K562 (cell line): ENCODE results near the gene HHIPL2. TPM values are rescaled to one million over a fixed set of nuclear protein-coding genes. Genes with fewer than 3 reads are reported as not detected.

Experiments
- ARNT ChIP-seq, 2 experiments: fragments of 450-650 bp; IDR thresholded peaks; 2 replicates each; pipeline ENCODE4 v1.6.1; 2016; ENCODE audit warnings: mild to moderate bottlenecking in 1 of 2
- CHAMP1 ChIP-seq: fragments of 450-650 bp; IDR thresholded peaks from 2 replicates; pipeline ENCODE4 v1.6.1; 2016; ENCODE audit warnings: mild to moderate bottlenecking
- COPS2 ChIP-seq: fragments of 450-650 bp; conservative IDR thresholded peaks from 2 replicates; pipeline ENCODE4 v1.6.1; 2016; ENCODE audit warnings: mild to moderate bottlenecking, moderate library complexity
- CSDE1 ChIP-seq, 2 experiments: fragments of 450-650 bp; IDR thresholded peaks; 2 replicates each; pipeline ENCODE4 v1.6.1; 2016; ENCODE audit warnings: mild to moderate bottlenecking in 1 of 2
- DMBX1 ChIP-seq: fragments of 250-450 bp; sonication (Bioruptor Pico); IDR thresholded peaks from 2 replicates; pipeline ENCODE4 v1.8.0; 2022; ENCODE audit warnings: inconsistent platforms, mild to moderate bottlenecking, moderate library complexity, borderline replicate concordance
- EP400 ChIP-seq: fragments of 450-650 bp; IDR thresholded peaks from 2 replicates; pipeline ENCODE4 v1.6.1; 2017; ENCODE audit warnings: antibody characterized with exemption, mild to moderate bottlenecking, moderate library complexity
- ERF ChIP-seq: fragments of 450-650 bp; formaldehyde crosslinking; IDR thresholded peaks from 2 replicates; pipeline ENCODE4 v1.4.0; 2020; ENCODE audit warnings: mild to moderate bottlenecking, mixed read lengths
- ESRRA ChIP-seq: fragments of 450-650 bp; IDR thresholded peaks from 2 replicates; pipeline ENCODE4 v1.6.1; 2014; ENCODE audit warnings: low read depth, mild to moderate bottlenecking, moderate library complexity, borderline replicate concordance
- ETV6 ChIP-seq, 3 experiments: fragments of 150-350 bp in 1 of 3; sonication (generic) in 1 of 3; formaldehyde crosslinking in 1 of 3; IDR thresholded peaks; 2 replicates each; pipeline versions ENCODE4 v1.6.1 to v1.8.0; 2014 to 2022; ENCODE audit warnings: borderline replicate concordance in 2 of 3, low read depth in 2 of 3, antibody characterized with exemption in 1 of 3, low read length in 1 of 3, mild to moderate bottlenecking in 1 of 3, missing genetic modification reagents in 1 of 3
- HNRNPLL ChIP-seq: fragments of 200-400 bp; formaldehyde crosslinking; IDR thresholded peaks from 2 replicates; pipeline ENCODE4 v1.6.1; 2017; ENCODE audit warnings: low read length, low read depth, mild to moderate bottlenecking; ENCODE audit not compliant: poor library complexity, severe bottlenecking
- ILK ChIP-seq: fragments of 450-650 bp; IDR thresholded peaks from 2 replicates; pipeline ENCODE4 v1.6.1; 2016; ENCODE audit warnings: missing genetic modification characterization, low read depth, mild to moderate bottlenecking, missing compliant biosample characterization, moderate library complexity, borderline replicate concordance
- L3MBTL2 ChIP-seq: fragments of 450-650 bp; IDR thresholded peaks from 2 replicates; pipeline ENCODE4 v1.6.1; 2016; ENCODE audit warnings: mild to moderate bottlenecking, moderate library complexity
- MAFF ChIP-seq: IDR thresholded peaks from 2 replicates; pipeline ENCODE4 v1.6.1; 2012; ENCODE audit warnings: low read length, improper control_type of control experiment
- MAFG ChIP-seq: fragments of 450-650 bp; conservative IDR thresholded peaks from 2 replicates; pipeline ENCODE4 v1.6.1; 2016; ENCODE audit warnings: missing genetic modification characterization, missing compliant biosample characterization
- NUFIP1 ChIP-seq: fragments of 450-650 bp; IDR thresholded peaks from 2 replicates; pipeline ENCODE4 v1.6.1; 2018; ENCODE audit not compliant: partially characterized antibody
- POLR2AphosphoS5 ChIP-seq: IDR thresholded peaks from 2 replicates; pipeline ENCODE4 v1.6.1; 2011; ENCODE audit warnings: mild to moderate bottlenecking, low read depth, low read length, moderate library complexity; ENCODE audit not compliant: control insufficient read depth, insufficient read depth
- POLR2H ChIP-seq: IDR thresholded peaks from 2 replicates; pipeline ENCODE4 v1.6.1; 2016; ENCODE audit warnings: missing genetic modification characterization, low read depth, mild to moderate bottlenecking, control low read depth, missing compliant biosample characterization, moderate library complexity
- SIN3A ChIP-seq, 2 experiments: fragments of 150-350 bp in 1 of 2; IDR thresholded peaks; 2 replicates each; pipeline ENCODE4 v1.6.1; 2011 to 2016; ENCODE audit warnings: borderline replicate concordance in 2 of 2, low read depth in 2 of 2, low read length in 2 of 2, mild to moderate bottlenecking in 2 of 2, moderate library complexity in 2 of 2; ENCODE audit not compliant: control insufficient read depth in 1 of 2
- SMAD3 ChIP-seq: fragments of 450-650 bp; formaldehyde crosslinking; conservative IDR thresholded peaks from 2 replicates; pipeline ENCODE4 v1.4.0; 2020; ENCODE audit warnings: mild to moderate bottlenecking
- SRF ChIP-seq, 2 experiments: fragments of 250-450, 450-650 bp in 1 of 2; sonication (Bioruptor Pico) in 1 of 2; sonication (generic) in 1 of 2; formaldehyde crosslinking; IDR thresholded peaks; 2 replicates each; pipeline versions ENCODE4 v1.5.0 to v1.5.1; 2020 to 2022; ENCODE audit warnings: mild to moderate bottlenecking in 1 of 2, missing genetic modification reagents in 1 of 2
- ZFP30 ChIP-seq: fragments of 250-450 bp; sonication (Bioruptor Pico); IDR thresholded peaks from 2 replicates; pipeline ENCODE4 v1.8.0; 2022; ENCODE audit warnings: moderate library complexity, mild to moderate bottlenecking, inconsistent platforms, borderline replicate concordance
- ZNF277 ChIP-seq: fragments of 250-450 bp; sonication (Bioruptor Pico); IDR thresholded peaks from 2 replicates; pipeline ENCODE4 v1.8.0; 2022; ENCODE audit warnings: inconsistent platforms, mild to moderate bottlenecking, moderate library complexity, borderline replicate concordance
- ZNF830 ChIP-seq: fragments of 250-450 bp; sonication (Bioruptor Pico); IDR thresholded peaks from 2 replicates; pipeline ENCODE4 v1.5.0; 2021; ENCODE audit warnings: mild to moderate bottlenecking
- polyA plus RNA-seq, 8 experiments: library from polyadenylated mRNA; depleted of rRNA in 4 of 8; stranded (reverse) in 5 of 8; unstranded in 3 of 8; fragments of >200 nt; fragmentation: Nextera tagmentation in 2 of 8; fragmentation: Illumina TruSeq in 1 of 8; extraction: Ambion mirVana in 2 of 8; extraction: Trizol in 1 of 8; gene quantifications; 2 replicates each; pipeline versions ENCODE4 v1.2.1 to v1.2.3, GENCODE V29; 2011 to 2014; ENCODE audit warnings: inconsistent platforms in 1 of 8, missing spikeins in 1 of 8
- total RNA-seq, 7 experiments: library from RNA; depleted of rRNA in 6 of 7; stranded (reverse); fragments of >200 nt in 6 of 7; fragmentation: Illumina TruSeq in 2 of 7; extraction: Trizol in 2 of 7; gene quantifications; 2 replicates each; pipeline versions ENCODE4 v1.2.1 to v1.2.3, GENCODE V29; 2011 to 2021; ENCODE audit warnings: low replicate concordance in 1 of 7

The HHIPL2 gene
- total and polyA plus RNA-seq, 9 of the 15 experiments (the other 6 are each of a cell fraction or from before 2014, with no cell fraction given), result 0.05 to 0.60 (median 0.20) TPM; not detected in 1

GRCh38 chr1:222589462-222590302 lies 41.8 kb upstream of the HHIPL2 start, which contains the start of gene TAF1A (continued):
- peak; percentile 91 for TF ChIP-seq POLR2AphosphoS5
- peak; percentile 9; the same call in 1 of the 2 replicates for TF ChIP-seq MAFF
- TF ChIP-seq SRF (CRISPR knock-in tag; IDR thresholded peaks at IDR 0.05), result peak in 1 of 2 experiments; percentile 51; a peak in 1 of 4 replicates
- 0 out of 2 replicates have a peak, but pooled peaks have one; percentile 10 for TF ChIP-seq ESRRA
- TF ChIP-seq COPS2, result no peak
- peak; percentile 76; the same call in 1 of the 2 replicates for TF ChIP-seq CHAMP1
- TF ChIP-seq POLR2H (tag), result peak; percentile 88
- peak; percentile 94 for TF ChIP-seq EP400
- TF ChIP-seq ZFP30 (CRISPR knock-in tag), result no peak
- 0 out of 4 replicates have a peak, but pooled peaks of 1 of the 2 experiments have one; percentile 29 for TF ChIP-seq ARNT (IDR thresholded peaks at IDR 0.05)
- TF ChIP-seq DMBX1 (CRISPR knock-in tag), result peak; percentile 61; the same call in 1 of the 2 replicates
- peak; percentile 85 to 88; a peak in 3 of 4 replicates for TF ChIP-seq SIN3A (IDR thresholded peaks at IDR 0.05; ENCODE audit: borderline replicate concordance in 2 of 2, control insufficient read depth in 1 of 2, low read depth in 2 of 2, low read length in 2 of 2)
- no peak for TF ChIP-seq ILK (tag)
- TF ChIP-seq NUFIP1, result no peak
- no peak; the same call in 1 of the 2 replicates for TF ChIP-seq ERF (CRISPR knock-in tag)
- TF ChIP-seq L3MBTL2, result peak; percentile 79; the same call in 1 of the 2 replicates
- TF ChIP-seq MAFG (tag), result peak; percentile 39; the same call in 1 of the 2 replicates
- peak; percentile 53 for TF ChIP-seq HNRNPLL
- TF ChIP-seq ZNF830, result no peak
- peak in 1 of 2 experiments; percentile 26; a peak in 1 of 4 replicates for TF ChIP-seq CSDE1 (IDR thresholded peaks at IDR 0.05)
- TF ChIP-seq ETV6 (IDR thresholded peaks at IDR 0.05; ENCODE audit: borderline replicate concordance in 1 of 2, low read depth in 2 of 2, low read length in 1 of 2), result peak; percentile 17 to 79; a peak in 2 of 4 replicates
- no peak for TF ChIP-seq ETV6 (CRISPR knock-in tag; IDR thresholded peaks at IDR 0.05; ENCODE audit: borderline replicate concordance)
- peak; percentile 29; the same call in 1 of the 2 replicates for TF ChIP-seq SMAD3 (CRISPR knock-in tag)
- TF ChIP-seq ZNF277 (CRISPR knock-in tag), result no peak
